ENCODE data around the gene CYYR1.
A peak's percentile ranks its signal among the peaks of the same experiment; 100 is the strongest.

DNA sequence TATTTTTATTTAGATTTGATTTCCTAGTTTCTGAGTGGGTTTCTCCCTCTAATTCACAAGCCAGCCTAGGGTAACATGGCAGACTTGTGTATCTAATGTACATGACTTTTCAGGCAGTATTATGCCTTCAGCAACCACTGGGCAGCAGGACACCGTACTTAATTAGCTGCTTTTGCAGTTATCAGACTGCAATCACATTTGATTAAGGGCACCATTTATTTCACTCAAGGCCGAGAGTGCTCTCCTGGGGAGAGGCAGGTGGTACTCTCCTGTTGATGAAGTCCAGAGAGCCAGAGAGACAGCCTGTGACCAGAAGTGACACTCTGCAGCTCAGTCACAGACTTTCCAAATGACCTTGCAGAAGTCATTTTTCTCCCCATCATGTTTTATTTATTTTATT lies 18.7 kb downstream of the CYYR1 start:
- TF ChIP-seq GATA2 (IDR thresholded peaks at IDR 0.05; ENCODE audit: low read depth, low read length) (peak; percentile 96), GATA3 (IDR thresholded peaks at IDR 0.05; ENCODE audit: low read depth, low read length) (peak; percentile 84)

Data from SH-SY5Y (cell line).